Skeletal muscle cell (primary cell): ENCODE measurements around the gene RDH16.

Source experiments
- DNase-seq: peaks from one replicate; pipeline ENCODE4 v3.0.0-alpha.2; 2010; ENCODE audit warnings: low read depth
- H3K4me3 ChIP-seq: 2 replicates; pipeline ENCODE4 v1.5.1; 2011; ENCODE audit warnings: low read depth, mild to moderate bottlenecking, control low read depth, low read length, moderate library complexity

RDH16 gene, protein sequence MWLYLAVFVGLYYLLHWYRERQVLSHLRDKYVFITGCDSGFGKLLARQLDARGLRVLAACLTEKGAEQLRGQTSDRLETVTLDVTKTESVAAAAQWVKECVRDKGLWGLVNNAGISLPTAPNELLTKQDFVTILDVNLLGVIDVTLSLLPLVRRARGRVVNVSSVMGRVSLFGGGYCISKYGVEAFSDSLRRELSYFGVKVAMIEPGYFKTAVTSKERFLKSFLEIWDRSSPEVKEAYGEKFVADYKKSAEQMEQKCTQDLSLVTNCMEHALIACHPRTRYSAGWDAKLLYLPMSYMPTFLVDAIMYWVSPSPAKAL

GRCh38 chr12:56957229-56958052 lies at the start of gene RDH16:
RDH16 (minus strand) TSS chr12:56957608; CDS start chr12:56957462, 146 bp downstream.
- DNase-seq, result no peak
- H3K4me3 ChIP-seq, result no peak within 1 kb of the TSS

DNA sequence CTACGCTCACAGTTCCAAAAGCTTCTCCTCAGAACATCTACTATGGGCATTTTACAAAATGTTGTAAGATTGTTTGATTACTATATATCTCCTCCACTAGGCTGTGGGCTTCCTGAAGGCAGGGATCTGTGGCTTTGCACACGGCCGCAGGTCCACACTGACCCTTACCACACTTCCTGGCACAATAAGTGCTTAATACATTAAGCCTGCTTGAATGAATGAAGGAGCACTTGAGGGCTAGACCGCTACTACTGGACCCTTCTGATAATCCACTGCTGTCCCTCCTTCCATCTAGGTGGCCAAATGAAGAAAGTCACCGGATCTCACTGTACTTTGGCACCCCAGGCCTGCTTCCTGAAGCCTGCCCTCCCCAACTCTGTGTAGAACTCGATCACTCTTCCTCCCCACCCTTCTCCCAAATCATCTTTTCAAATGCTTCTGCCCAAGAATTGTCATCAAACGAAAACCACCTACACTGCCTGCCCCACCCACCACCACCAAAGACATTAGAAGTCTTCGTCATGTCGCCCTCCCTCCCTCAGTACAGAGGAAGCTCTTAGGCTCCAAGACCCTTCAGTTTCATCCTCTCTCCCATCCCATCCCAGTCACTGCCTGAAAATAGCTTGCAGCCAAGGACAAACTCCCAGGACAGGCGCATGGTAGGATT lies 49.5 kb upstream of the RDH16 start:
- no peak for DNase-seq
- peak overlapping the region; percentile 27 for H3K4me3 ChIP-seq

GRCh38 chr12:57005980-57006808 lies 48.8 kb upstream of the RDH16 start, which contains the start of gene ZBTB39:
ZBTB39 (minus strand) TSS chr12:57006546; CDS start chr12:57004917, 1,629 bp downstream.
- peak within 1 kb of the TSS; percentile 82 for H3K4me3 ChIP-seq
- no peak for DNase-seq

- H3K4me3 ChIP-seq, result no peak overlapping the region
These were observed 47.2 kb upstream of the RDH16 start for GRCh38 chr12:57004651-57005050.

DNA sequence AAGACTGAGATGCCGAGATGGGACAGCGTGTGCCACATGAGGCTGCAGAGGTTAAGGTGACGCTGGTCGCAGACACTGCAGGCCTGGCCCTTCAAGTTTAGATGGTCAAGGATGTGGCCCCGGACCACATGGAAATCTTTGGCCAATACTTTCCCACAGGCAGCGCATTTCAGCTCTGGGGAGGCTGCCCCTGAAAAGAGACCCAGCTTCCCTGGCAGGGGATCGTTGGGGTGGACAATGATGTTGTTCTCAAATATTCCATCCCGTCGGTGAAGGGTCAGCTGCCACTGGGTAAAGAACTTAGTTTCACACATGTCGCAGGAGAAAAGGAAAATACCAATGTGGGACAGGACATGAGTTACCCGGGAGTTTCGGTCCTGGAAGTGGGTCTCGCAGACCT lies 46.0 kb upstream of the RDH16 start:
- DNase-seq, result no peak
- H3K4me3 ChIP-seq, result no peak overlapping the region

More at GRCh38 chr12:57004651-57005050, 47.2 kb upstream of the RDH16 start:
- no peak for DNase-seq

GRCh38 chr12:57001448-57001906 lies 44.1 kb upstream of the RDH16 start:
- no peak for DNase-seq
- no peak overlapping the region for H3K4me3 ChIP-seq

- DNase-seq, result no peak
- H3K4me3 ChIP-seq, result no peak overlapping the region
These were observed 43.0 kb upstream of the RDH16 start for GRCh38 chr12:57000393-57000792.

- no peak for DNase-seq
- no peak overlapping the region for H3K4me3 ChIP-seq
These were observed 42.0 kb upstream of the RDH16 start for GRCh38 chr12:56999456-56999855.

DNA sequence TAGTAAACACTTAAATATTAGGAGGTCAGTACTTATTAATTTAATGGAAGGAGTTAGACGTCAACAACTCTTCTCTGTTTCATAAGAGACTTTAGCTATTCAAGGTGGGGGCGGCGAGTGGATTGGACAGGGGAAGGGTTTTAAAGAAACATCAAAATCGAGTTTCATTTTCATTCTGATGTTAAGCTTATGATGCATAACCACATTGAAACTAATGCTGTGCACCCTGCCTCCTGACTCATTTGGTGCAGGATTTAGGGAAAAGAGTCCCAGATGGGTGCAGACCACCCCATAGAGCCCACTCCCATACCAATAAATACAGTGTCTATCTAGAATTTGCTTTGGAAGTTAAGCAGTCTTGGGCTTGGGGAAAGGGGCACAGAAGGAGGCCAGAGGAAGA lies 41.6 kb upstream of the RDH16 start:
- DNase-seq, result no peak
- H3K4me3 ChIP-seq, result no peak overlapping the region

GRCh38 chr12:56998316-56998715 lies 40.9 kb upstream of the RDH16 start:
- H3K4me3 ChIP-seq, result no peak overlapping the region
- DNase-seq, result no peak

- DNase-seq, result no peak
These were observed 39.6 kb upstream of the RDH16 start for GRCh38 chr12:56996793-56997545.

DNA sequence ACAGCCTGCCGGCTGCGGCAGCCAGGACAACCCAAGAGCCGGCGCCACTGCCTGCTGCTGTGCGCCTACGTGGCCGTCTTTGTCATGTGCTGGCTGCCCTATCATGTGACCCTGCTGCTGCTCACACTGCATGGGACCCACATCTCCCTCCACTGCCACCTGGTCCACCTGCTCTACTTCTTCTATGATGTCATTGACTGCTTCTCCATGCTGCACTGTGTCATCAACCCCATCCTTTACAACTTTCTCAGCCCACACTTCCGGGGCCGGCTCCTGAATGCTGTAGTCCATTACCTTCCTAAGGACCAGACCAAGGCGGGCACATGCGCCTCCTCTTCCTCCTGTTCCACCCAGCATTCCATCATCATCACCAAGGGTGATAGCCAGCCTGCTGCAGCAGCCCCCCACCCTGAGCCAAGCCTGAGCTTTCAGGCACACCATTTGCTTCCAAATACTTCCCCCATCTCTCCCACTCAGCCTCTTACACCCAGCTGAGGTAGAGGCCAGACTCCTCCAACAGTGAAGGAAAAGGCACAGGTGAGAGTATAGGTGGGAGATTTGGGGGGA lies 38.6 kb upstream of the RDH16 start:
- DNase-seq, result no peak
- H3K4me3 ChIP-seq, result no peak overlapping the region

More at GRCh38 chr12:56996793-56997545, 39.6 kb upstream of the RDH16 start:
- H3K4me3 ChIP-seq, result no peak overlapping the region

DNA sequence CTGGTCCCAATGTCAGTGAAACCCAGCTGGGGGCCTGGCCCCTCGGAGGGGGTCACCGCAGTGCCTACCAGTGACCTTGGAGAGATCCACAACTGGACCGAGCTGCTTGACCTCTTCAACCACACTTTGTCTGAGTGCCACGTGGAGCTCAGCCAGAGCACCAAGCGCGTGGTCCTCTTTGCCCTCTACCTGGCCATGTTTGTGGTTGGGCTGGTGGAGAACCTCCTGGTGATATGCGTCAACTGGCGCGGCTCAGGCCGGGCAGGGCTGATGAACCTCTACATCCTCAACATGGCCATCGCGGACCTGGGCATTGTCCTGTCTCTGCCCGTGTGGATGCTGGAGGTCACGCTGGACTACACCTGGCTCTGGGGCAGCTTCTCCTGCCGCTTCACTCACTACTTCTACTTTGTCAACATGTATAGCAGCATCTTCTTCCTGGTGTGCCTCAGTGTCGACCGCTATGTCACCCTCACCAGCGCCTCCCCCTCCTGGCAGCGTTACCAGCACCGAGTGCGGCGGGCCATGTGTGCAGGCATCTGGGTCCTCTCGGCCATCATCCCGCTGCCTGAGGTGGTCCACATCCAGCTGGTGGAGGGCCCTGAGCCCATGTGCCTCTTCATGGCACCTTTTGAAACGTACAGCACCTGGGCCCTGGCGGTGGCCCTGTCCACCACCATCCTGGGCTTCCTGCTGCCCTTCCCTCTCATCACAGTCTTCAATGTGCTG lies 38.0 kb upstream of the RDH16 start:
- no peak overlapping the region for H3K4me3 ChIP-seq
- no peak for DNase-seq

- H3K4me3 ChIP-seq, result no peak overlapping the region
- no peak for DNase-seq
These were observed 36.9 kb upstream of the RDH16 start for GRCh38 chr12:56994231-56994746.

DNA sequence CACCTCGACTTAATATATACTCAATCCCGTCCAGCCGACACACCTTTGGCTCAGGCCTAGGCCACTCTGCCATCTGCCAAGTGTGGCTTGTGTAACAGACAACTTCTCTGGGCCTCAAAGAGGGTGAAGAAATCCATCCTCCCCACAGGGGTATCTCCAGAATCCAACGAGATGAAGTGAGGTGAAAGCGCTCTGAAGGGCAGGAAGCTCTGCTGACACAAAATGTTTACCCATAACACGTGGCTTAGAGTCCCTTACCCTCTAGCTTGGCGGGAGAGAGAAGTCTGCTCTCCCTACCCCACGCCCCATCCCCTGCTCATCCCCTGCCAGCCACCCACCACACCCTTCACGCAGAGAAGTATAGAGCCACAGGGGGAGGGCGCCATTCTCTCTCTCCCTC lies 35.9 kb upstream of the RDH16 start:
- no peak overlapping the region for H3K4me3 ChIP-seq
- no peak for DNase-seq

DNA sequence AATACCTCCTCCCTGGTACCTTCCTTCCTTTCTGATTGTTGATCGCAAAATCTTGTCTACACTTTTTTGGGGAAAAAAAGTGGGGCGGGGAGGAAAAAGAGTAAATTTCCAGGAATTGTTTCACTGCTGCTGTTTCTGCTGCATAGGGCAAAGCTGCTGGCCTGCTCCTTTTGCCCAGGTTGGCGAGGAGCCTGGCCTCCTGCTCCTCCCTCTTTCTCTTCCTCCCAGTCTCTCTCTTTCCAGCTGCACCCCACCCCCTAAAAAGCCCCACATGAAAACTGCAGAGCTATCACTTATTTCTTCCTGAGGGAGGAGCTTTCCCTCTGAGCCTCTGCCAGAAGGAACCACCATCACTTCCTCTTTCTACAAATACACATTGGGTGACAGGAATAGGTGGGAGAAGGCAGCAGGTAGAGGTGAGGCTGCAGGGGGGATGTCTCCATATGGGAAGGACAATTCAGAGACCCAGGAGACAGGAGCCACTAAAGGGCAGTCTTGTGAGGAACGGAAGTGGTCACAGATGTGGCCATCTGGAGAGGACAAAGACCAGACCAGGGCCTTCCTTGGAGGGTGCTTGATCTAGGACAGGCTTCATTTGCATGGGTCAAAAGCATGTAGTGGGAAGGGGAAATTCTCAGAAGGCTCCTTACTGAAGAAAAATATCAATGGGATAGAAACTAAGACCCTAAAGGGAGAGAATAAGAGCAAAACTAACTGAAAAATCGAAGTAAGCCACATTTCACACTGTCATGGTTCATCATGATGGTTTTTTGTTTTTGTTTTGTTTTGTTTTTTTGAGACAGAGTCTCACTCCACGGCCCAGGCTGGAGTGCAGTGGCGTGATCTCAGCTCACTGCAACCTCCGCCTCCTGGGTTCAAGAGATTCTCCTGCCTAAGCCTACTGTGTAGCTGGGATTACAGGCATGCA lies 34.2 kb upstream of the RDH16 start:
- no peak for DNase-seq
- no peak overlapping the region for H3K4me3 ChIP-seq
